SU-DHL-6 (cell line): ENCODE data around the gene SH3PXD2B.

Source experiments
- H2AFZ ChIP-seq: fragments of 200-600 bp; sonication (generic); 2 replicates; pipeline ENCODE4 v1.6.1; 2014; ENCODE audit warnings: low read depth, mild to moderate bottlenecking, moderate library complexity, mixed read lengths, antibody characterized with exemption, low read length; ENCODE audit not compliant: severe bottlenecking
- H3F3A ChIP-seq: fragments of 200-600 bp; shearing (Covaris generic); 2 replicates; pipeline ENCODE4 v1.6.0; 2016; ENCODE audit warnings: antibody characterized with exemption, mild to moderate bottlenecking; ENCODE audit not compliant: insufficient read depth
- H3K27ac ChIP-seq: fragments of 200-600 bp; sonication (generic); 2 replicates; pipeline ENCODE4 v1.5.1; 2016; ENCODE audit warnings: low read depth, mild to moderate bottlenecking, low read length, moderate library complexity, mixed read lengths
- H3K27me3 ChIP-seq: fragments of 200-600 bp; sonication (generic), shearing (Covaris generic); 2 replicates; pipeline ENCODE4 v1.6.0; 2014; ENCODE audit warnings: mild to moderate bottlenecking, low read length
- H3K36me3 ChIP-seq: fragments of 200-600 bp; sonication (generic); 2 replicates; pipeline ENCODE4 v1.6.1; 2014; ENCODE audit warnings: mild to moderate bottlenecking, low read length, mixed read lengths
- H3K4me2 ChIP-seq: fragments of 300-600, 200-600 bp; shearing (Covaris generic), sonication (generic); 2 replicates; pipeline ENCODE4 v1.6.0; 2014; ENCODE audit warnings: low read length, low read depth, mild to moderate bottlenecking; ENCODE audit not compliant: poor library complexity, severe bottlenecking
- H3K4me3 ChIP-seq: fragments of 200-600 bp; sonication (generic); 2 replicates; pipeline ENCODE4 v1.5.1; 2014; ENCODE audit warnings: antibody characterized with exemption, low read length, mild to moderate bottlenecking, mixed read lengths; ENCODE audit not compliant: insufficient read depth, poor library complexity, severe bottlenecking
- H3K79me2 ChIP-seq: fragments of 200-600 bp; sonication (generic); 2 replicates; pipeline ENCODE4 v1.6.1; 2014; ENCODE audit warnings: mild to moderate bottlenecking, low read length, moderate library complexity; ENCODE audit not compliant: insufficient read depth
- H3K9ac ChIP-seq: fragments of 200-600 bp; sonication (generic); 2 replicates; pipeline ENCODE4 v1.7.0; 2014; ENCODE audit warnings: mild to moderate bottlenecking, low read length
- H3K9me2 ChIP-seq: fragments of 200-600 bp; sonication (generic); replicated peaks from 2 replicates; pipeline ENCODE4 v1.6.1; 2014; ENCODE audit warnings: low read length; ENCODE audit not compliant: insufficient read depth
- H3K9me3 ChIP-seq: fragments of 200-600 bp; sonication (generic); 2 replicates; pipeline ENCODE4 v1.6.1; 2014; ENCODE audit warnings: low read length, mixed read lengths; ENCODE audit not compliant: insufficient read depth
- H4K20me1 ChIP-seq: fragments of 200-600 bp; sonication (generic); 2 replicates; pipeline ENCODE4 v1.6.1; 2014; ENCODE audit warnings: low read depth, mild to moderate bottlenecking, antibody characterized with exemption, low read length, moderate library complexity, mixed read lengths
- EZH2phosphoT487 ChIP-seq: fragments of 200-600 bp; sonication (generic), shearing (Covaris generic); conservative IDR thresholded peaks from 2 replicates; pipeline ENCODE4 v1.6.1; 2018; ENCODE audit warnings: mild to moderate bottlenecking, antibody characterized with exemption, low read length, moderate library complexity, mixed read lengths
- TF ChIP-seq, protein P1 (sequence below): fragments of 200-600 bp; sonication (generic); IDR thresholded peaks from one replicate; pipeline ENCODE4 v1.5.1; 2017; ENCODE audit warnings: antibody characterized with exemption, mild to moderate bottlenecking, low read length, moderate library complexity; ENCODE audit not compliant: insufficient read depth, poor library complexity, severe bottlenecking

Gene SH3PXD2B

DNA sequence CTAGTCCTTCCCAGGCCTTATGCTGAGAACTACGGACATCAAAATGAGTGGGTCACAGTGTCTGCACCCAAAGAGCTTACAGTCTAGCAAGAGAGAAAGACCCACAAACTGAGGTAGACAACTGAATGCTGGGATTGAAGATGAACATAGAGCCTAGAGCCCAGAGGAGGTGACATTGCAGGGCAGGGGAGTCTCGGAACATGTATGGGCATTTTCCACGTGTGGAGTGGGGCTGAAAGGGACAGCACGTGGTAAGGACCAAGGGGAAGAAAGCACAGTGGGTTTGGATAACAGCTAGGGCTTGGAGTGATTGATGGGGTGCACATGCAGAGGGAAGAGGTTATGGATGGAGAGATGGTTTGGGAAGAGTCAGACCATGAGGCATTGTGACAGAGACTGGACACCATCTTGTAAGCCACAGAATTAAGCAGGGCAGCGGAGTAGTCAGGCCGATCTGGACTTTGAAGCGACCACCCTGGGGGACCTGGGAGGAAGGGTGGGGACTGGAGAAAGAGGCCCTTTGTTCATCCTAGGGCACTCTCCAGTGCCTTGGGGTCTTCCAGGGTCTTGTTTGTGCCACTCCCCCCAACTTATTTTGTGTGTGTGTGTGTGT lies 47.5 kb upstream of the SH3PXD2B start:
- H3F3A ChIP-seq = no peaks in the 10 kb centered on the region
- H3K4me2 ChIP-seq = no peak overlapping the region
- no peaks in the 10 kb centered on the region for H3K79me2 ChIP-seq
- H3K9me3 ChIP-seq = no peaks in the 10 kb centered on the region
- H2AFZ ChIP-seq = no peak overlapping the region
- H3K36me3 ChIP-seq = no peaks in the 10 kb centered on the region
- no peaks in the 10 kb centered on the region for H3K9me2 ChIP-seq
- no peak overlapping the region for H3K27ac ChIP-seq
- H4K20me1 ChIP-seq = no peaks in the 10 kb centered on the region
- no peaks in the 10 kb centered on the region for H3K27me3 ChIP-seq
- TF ChIP-seq, protein P1, sequence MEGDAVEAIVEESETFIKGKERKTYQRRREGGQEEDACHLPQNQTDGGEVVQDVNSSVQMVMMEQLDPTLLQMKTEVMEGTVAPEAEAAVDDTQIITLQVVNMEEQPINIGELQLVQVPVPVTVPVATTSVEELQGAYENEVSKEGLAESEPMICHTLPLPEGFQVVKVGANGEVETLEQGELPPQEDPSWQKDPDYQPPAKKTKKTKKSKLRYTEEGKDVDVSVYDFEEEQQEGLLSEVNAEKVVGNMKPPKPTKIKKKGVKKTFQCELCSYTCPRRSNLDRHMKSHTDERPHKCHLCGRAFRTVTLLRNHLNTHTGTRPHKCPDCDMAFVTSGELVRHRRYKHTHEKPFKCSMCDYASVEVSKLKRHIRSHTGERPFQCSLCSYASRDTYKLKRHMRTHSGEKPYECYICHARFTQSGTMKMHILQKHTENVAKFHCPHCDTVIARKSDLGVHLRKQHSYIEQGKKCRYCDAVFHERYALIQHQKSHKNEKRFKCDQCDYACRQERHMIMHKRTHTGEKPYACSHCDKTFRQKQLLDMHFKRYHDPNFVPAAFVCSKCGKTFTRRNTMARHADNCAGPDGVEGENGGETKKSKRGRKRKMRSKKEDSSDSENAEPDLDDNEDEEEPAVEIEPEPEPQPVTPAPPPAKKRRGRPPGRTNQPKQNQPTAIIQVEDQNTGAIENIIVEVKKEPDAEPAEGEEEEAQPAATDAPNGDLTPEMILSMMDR = no peak
- TF ChIP-seq EZH2phosphoT487 = no peak
- no peak overlapping the region for H3K4me3 ChIP-seq
- no peak overlapping the region for H3K9ac ChIP-seq

DNA sequence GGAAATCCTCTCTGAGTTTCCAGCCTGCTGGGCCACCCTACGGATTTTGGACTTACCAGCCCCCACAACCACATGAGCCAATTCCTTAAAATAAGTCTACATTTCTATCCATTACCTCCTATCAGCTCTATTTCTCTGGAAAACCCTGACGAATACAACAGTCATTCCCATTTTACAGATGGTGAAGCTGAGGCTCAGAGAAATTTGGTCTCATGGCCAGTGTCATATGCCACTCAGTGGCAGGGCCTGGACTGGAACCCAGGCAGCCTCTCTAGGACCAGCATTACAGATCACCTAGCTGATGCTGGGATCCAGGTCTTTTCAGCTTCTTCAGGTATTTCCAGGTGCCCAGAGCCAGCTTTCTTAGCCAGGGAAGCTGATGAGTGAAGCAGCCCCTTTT lies 45.0 kb upstream of the SH3PXD2B start:
- H3K4me3 ChIP-seq = no peak overlapping the region
- no peaks in the 10 kb centered on the region for H3K27me3 ChIP-seq
- no peak overlapping the region for H2AFZ ChIP-seq
- no peak overlapping the region for H3K27ac ChIP-seq
- TF ChIP-seq, protein P1 = no peak
- TF ChIP-seq EZH2phosphoT487 = no peak
- no peaks in the 10 kb centered on the region for H3K9me3 ChIP-seq
- H3K4me2 ChIP-seq = no peak overlapping the region
- no peaks in the 10 kb centered on the region for H3F3A ChIP-seq
- H3K9me2 ChIP-seq = no peaks in the 10 kb centered on the region
- no peaks in the 10 kb centered on the region for H3K79me2 ChIP-seq
- H3K36me3 ChIP-seq = no peaks in the 10 kb centered on the region
- H3K9ac ChIP-seq = no peak overlapping the region
- H4K20me1 ChIP-seq = no peaks in the 10 kb centered on the region

DNA sequence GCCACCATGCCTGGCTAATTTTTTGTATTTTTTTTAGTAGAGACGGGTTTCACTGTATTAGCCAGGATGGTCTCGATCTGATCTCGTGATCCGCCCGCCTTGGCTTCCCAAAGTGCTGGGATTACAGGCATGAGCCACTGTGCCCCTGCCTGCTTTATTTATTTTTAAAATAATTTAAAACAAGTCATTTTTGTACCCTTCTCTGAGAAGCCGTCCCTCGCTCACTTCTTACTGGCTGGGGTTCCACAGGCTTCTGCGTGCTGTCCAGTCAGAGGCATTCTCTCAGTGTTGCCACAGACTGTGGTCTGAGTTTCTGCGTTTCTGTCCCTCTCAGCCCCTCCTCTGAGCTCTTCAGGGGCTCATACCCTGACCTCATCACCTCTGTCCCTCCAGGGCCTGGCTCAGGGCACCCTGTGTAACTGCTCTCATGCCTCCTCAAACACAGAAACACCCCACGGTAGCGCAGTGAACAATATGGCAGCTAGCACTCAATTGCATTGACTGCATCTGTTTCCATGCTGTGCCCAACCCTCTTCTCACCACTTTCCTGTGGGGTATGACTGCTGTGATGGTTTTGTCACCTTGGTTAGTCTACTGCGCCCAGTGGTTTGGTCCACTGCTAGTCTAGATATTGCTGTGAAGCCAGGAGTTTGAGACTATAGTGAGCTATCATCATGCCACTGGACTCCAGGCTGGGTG lies 44.3 kb upstream of the SH3PXD2B start:
- H3F3A ChIP-seq = no peaks in the 10 kb centered on the region
- no peak for TF ChIP-seq EZH2phosphoT487
- TF ChIP-seq, protein P1 = no peak
- H3K79me2 ChIP-seq = no peaks in the 10 kb centered on the region
- no peak overlapping the region for H3K4me3 ChIP-seq
- H2AFZ ChIP-seq = no peak overlapping the region
- no peak overlapping the region for H3K27ac ChIP-seq
- no peaks in the 10 kb centered on the region for H3K27me3 ChIP-seq
- H3K9me3 ChIP-seq = no peaks in the 10 kb centered on the region
- no peaks in the 10 kb centered on the region for H3K36me3 ChIP-seq
- no peaks in the 10 kb centered on the region for H3K9me2 ChIP-seq
- no peak overlapping the region for H3K4me2 ChIP-seq
- H3K9ac ChIP-seq = no peak overlapping the region
- H4K20me1 ChIP-seq = no peaks in the 10 kb centered on the region
